Brain pericyte (primary cell): Measurements from ENCODE around the gene HMGA1.

Experiments used
- DNase-seq: peaks from one replicate; pipeline ENCODE4 v3.0.0-alpha.2; 2012; ENCODE audit warnings: low read depth, low spot score

Gene HMGA1

DNA sequence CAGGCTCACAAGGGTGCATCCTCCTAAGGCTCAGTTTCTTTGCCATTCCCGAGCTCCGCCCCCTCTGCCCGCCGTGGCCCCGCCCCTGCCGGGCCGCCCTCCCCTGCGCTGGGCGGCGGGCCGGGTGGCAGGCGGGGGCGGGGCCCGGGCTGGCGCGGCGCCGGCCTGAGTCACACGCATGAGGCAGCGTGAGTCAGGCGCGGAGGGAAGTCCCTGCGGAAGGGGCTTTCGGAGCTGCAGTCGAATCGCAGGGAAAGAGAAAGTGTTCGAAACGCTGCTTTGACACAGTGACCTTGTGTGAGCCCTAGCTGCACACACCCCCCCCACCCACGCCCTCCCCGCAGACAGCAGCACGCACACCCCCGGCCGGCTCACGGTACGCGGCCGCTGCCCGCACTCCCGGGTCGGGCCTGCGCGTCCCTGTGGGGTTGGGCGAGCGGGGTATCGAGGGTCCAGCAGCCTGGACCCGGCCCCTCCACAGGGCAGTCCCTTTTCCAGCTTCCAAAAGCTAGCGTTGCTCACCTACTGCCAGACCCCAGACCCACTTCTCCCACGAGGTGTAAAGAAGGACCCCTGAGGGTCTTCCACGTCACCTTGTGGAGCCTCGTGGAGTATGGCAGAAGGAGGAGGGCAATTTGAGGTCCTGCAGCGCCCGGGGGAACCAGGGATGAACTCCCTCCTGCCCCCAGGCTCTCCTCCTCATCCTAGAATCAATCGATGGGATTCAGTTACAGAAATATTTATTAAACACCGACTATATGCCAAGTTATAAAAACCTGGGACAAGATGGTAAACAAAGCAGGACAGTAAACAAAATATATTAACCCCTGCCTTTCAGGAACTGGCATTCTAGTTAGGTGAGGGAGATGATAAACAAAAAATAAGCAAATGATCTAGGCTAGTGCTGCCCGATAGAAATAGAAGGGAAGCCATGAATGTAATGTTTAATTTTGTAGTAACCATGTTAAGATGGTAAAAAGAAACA lies 12.4 kb upstream of the HMGA1 start:
- DNase-seq, result peak; percentile 58

GRCh38 chr6:34225551-34225950 lies 11.1 kb upstream of the HMGA1 start:
- no peak for DNase-seq

- DNase-seq, result no peak
Measured at GRCh38 chr6:34226066-34226465, 10.6 kb upstream of the HMGA1 start.

DNA sequence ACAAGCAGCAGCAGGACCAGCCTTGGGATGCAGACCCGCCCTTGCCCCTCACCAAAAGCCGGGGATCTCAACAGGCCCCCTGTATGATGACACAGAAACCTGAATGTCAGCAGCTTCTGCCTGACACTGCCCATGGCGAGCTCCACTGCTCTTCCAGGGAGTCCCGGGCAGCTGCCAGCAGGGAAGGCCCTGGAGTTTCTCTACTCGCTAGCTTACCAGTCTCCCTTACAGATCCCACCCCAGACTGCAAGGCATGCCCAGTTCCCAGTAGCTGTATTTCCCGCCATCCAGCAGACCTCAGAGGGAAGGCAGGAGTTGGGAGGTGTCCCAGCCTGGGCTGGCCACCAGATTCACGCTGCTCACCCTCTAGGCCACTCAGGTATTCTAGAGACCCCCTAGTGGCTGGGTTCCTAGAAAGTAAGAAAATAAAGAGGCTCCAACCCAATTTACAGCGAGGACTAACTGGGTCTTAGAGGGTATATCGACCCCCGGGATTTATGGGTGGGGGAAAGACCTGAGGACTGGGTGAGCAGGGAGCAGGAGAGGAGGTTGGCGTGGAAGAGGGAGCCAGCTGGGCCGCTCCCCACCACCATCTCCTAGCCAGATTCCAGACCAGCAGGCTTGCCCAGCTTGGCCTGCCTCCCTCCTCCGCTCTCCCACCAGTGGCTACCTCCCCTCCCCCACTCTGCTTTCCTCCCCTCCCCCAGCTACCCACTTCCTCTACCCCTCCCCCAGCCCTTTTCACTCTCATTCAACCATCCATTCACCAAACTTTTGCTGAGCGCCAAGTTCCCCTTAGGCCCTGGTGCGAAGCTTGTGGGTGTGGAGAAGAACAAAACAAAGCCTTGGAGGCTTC lies 9.7 kb upstream of the HMGA1 start:
- DNase-seq, result no peak

- no peak for DNase-seq
Measured at GRCh38 chr6:34227761-34228421, 8.8 kb upstream of the HMGA1 start.

DNA sequence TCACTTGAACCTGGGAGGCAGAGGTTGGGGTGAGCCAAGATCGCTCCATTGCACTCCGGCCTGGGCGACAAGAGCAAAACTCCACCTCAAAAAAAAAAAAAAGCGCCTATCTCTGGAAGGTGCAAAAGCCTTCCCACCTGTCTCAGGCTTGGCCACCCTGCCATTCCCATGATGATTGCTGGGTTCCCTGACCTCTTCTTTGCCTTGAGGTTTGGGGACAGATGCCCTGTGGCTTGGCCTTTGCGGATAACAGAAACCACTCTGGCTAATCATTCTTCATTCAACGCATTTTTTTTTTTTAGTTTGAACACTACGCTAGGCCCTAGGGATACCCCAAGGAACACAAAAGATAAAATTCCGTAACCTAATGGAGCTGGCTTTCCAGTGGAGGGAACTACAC lies 6.8 kb upstream of the HMGA1 start:
- no peak for DNase-seq

DNA sequence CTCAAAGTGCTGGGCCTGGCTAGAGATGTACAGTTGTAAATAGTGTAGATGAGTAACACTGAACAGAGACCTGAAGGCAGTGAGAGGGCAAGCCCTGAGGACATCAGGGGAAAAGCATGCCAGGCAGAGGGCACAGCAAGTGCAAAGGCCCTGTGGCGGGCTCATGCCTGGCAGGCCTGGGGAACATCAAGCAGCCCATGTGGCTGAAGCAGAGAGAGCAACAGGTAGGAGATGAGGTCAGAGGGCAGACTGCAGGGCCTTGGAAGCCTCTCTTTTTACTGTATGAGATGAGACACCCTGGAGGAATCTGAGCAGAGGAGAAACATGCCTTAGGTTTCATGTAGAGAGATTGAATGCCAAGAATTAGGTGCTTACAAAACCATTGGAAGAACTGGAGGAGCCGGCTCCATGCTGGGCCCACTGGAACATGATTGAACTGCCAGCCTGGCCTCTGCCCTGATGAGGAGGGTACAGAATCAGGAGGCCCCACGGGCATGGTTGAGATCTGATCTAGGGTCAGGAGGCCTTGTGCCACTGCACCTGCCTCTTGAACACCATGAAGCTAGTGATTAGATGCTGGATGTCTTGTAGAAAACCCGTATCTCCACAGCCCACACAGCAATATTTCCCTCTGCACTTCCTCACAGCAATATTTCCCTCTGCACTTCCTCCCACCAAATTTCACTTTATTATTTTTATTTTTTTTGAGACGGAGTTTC lies 5.9 kb upstream of the HMGA1 start:
- DNase-seq, result no peak

DNA sequence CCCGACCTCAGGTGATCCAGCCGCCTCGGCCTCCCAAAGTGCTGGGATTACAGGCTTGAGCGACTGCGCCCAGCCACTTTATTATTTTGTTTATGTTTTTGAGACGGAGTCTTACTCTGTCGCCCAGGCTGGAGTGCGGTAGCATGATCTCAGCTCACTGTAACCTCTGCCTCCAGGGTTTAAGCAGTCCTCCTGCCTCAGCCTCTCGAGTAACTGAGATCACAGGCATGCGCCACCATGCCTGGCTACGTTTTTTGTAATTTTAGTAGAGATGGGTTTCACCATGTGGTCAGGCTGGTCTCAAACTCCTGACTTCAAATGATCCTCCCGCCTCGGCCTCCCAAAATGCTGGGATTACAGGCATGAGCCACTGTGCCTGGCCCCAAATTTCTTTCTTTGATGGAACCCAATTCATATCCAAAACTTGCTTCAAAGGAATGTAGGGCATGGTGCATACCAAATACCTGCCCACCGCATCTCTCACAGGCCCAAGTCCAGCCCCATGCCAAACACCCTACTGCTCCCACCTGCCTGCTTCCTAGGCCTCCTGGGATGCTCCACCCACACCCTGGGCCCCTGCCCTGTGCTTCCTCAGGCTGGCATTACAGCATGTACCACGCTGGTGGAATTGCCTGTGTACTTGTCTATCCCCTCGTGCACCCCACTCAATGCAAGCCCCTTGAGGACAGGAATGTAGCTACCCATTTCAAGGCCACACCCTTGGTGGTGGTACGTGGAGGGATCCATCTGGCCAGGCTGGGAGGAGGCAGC lies 4.9 kb upstream of the HMGA1 start:
- DNase-seq, result no peak

DNA sequence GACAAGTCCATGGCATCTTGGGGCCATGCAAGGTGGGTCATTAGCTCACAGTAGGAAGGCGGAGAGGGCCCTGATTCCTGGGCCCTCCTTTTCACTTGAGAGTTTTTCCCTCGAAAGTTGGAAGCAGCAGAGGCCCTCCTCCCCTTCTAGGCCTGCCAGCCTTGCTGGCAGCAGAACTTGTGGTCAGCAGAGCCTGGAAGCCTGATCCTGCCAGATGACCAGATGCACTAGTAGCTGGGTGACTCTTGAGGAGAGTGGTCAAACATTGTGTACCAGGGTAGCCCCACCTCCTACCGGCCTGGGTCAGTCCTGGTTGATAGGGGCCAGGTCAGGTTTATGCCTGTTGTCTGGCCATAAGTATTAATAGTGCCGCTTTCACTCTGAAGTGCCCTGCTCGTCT lies 3.8 kb upstream of the HMGA1 start:
- no peak for DNase-seq

DNA sequence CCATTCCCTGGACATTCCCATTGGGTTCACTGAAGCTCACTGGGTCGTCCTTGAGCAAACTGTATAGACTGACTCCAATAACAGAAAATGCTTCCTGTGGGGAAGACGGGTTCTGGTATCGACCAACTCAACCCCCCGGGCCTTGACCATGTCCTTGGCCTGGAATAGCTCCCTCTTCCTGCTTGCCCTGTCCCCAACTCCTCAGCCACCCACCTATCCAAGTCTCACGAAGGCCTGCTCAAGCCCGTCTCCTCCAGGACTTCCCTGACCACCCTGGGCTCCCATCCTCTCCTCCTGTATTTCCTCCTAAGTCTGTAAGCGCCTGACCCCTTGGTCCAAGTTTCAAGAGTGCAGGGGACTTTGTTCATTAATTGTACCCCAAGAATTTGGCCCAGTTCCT lies 2.8 kb upstream of the HMGA1 start:
- DNase-seq, result no peak

DNA sequence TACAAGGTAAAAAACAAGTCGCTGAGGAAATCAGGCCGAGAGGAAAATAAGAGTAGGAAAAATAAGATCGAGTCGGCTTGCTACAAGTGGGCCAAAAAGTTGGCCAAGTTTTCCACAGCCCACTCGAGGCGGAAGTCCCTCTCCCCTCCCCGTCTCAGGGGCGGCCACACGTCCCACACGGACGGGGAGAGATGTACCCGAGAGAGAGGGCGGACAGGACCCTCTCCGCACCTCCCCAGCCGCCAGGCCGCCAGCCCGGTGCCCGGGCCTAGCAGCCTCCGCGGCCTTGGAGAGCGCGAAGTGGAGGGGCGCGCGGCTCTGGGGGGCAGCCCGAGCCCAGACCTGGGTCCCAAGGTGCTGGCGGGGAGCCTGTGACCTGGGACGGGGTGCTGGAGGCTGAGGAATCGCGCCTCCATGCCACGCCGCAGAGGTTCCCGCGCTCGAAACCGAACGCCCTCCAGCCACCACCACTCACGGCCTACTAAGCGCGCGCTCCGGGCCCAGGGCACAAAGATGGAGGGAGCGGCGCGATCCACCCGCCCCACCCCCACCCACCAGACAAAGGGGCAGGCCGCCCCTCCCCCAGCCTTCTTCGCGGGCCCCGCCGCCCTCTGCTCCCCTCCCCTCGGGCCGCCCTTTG lies 1.9 kb upstream of the HMGA1 start:
- DNase-seq, result no peak

- no peak for DNase-seq
Measured at GRCh38 chr6:34235307-34236130, 1.2 kb upstream of the HMGA1 start.

GRCh38 chr6:34236131-34236442 lies 586 bp upstream of the HMGA1 start:
- DNase-seq, result no peak

- no peak for DNase-seq
Measured at GRCh38 chr6:34237316-34237721, 646 bp downstream of the HMGA1 start.

- DNase-seq, result no peak
Measured at GRCh38 chr6:34237722-34238584, 1.3 kb downstream of the HMGA1 start.

DNA sequence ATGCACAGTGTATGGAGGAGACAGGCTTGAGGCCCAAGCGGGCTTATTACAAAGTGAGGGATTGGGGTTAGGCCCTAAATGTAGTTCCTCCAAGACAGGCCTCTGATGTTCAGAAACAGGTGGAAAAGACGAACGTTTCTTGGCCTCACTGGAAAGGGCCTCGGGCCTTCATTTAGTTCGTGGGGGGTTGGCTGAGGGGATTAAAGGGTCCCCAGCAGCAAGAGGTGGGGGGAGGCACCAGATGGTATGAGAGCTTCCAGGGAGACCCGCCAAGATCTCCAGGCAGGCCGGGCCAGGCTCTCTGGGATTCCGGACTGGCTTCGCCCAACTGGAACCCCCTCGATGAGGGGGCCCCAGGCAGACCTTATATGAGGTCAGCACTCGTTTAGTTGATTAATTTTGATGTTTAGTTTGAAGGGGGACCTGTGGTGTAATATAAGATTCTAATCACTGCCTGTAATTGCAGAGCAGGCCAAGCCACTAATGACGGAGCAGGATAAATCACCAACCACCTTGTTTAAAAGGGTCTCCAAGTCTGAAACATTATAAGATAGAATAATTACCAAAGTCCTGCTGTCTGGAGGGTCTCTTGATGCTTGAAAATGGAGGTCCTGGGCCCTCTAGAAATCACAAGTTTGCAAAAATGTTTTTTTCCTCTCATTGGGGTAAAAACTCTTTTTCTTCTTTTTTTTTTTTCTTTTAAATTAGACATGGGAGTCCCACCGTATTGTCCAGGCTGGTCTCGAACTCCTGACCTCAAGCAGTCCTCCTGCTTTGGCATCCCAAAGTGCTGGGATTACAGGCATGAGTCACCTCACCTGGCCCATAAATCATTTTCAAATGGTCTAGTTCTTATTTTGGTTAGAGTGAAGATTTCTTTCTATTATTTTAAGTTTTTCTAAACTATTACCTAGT lies 2.2 kb downstream of the HMGA1 start:
- DNase-seq, result no peak

- DNase-seq, result no peak
Measured at GRCh38 chr6:34239500-34239825, 2.8 kb downstream of the HMGA1 start.

DNA sequence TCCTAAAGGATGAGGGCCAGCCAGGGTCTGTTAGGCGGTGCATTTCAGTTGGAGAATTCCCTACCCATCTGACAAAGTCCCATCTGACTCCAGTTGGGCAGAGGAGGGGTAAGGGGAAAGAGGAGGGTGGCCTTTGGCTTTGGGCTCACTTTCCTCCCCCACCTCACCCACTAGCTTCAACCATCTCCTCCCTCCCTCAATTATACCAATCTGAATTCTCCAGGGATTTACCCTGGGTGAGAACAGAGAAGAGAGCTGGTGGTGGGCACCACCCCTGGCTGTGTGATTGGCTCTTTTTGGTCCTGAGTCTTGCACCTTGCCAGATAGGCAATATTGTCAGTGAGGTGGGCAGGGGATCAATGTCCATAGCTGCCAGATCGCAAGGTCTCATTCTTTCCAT lies 3.2 kb downstream of the HMGA1 start:
- DNase-seq, result no peak
